ENCODE data around the gene MGAT5.

MGAT5 gene

DNA sequence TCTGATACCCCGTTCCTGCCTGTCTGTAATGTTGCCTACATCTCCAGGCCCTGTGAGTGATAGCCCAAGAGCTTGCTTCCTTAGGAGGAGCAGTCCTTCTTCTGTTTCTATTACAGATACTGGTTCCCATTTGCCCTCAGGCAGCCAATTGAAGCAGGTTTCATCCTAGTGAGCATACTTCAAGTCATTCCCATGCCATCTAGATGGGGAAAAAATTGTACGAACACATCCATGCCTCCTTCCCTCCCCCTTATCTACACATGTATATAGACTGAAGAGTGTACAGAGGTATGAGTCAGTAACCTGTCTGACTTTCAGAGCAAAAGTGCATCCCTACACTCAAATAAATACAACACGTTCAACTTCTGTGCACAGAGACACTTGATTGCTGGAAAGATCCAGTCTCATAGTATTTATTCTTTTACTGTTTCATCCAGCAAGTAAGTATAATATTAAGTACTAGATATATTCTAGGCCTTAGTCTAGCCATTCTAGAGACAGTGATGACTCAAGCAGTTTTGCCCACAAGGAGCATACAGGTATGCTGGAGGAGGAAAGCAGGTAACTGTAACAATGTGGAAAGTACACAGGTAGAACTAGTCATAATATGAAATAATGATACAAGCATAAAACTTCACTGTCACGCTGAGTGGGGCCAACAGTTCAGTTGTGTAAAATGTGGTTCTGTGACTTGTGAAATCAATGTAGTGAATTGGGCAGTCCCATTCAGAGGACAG is 153.4 kb downstream of the MGAT5 start:
- peaks cover 3% of the 10 kb centered on the region for H3K27me3 Mint-ChIP-seq (ENCODE audit: low read depth, poor library complexity)
- H3K4me1 Mint-ChIP-seq: peaks cover 28% of the 10 kb centered on the region
- no peak overlapping the region for H3K27ac Mint-ChIP-seq
- H3K4me3 Mint-ChIP-seq: no peak overlapping the region
- H3K36me3 Mint-ChIP-seq (ENCODE audit: low read depth): peaks cover 20% of the 10 kb centered on the region
- DNase-seq: no peak
- no peaks in the 10 kb centered on the region for H3K9me3 Mint-ChIP-seq
- TF ChIP-seq, protein P1, sequence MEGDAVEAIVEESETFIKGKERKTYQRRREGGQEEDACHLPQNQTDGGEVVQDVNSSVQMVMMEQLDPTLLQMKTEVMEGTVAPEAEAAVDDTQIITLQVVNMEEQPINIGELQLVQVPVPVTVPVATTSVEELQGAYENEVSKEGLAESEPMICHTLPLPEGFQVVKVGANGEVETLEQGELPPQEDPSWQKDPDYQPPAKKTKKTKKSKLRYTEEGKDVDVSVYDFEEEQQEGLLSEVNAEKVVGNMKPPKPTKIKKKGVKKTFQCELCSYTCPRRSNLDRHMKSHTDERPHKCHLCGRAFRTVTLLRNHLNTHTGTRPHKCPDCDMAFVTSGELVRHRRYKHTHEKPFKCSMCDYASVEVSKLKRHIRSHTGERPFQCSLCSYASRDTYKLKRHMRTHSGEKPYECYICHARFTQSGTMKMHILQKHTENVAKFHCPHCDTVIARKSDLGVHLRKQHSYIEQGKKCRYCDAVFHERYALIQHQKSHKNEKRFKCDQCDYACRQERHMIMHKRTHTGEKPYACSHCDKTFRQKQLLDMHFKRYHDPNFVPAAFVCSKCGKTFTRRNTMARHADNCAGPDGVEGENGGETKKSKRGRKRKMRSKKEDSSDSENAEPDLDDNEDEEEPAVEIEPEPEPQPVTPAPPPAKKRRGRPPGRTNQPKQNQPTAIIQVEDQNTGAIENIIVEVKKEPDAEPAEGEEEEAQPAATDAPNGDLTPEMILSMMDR (IDR thresholded peaks at IDR 0.05): no peak

DNA sequence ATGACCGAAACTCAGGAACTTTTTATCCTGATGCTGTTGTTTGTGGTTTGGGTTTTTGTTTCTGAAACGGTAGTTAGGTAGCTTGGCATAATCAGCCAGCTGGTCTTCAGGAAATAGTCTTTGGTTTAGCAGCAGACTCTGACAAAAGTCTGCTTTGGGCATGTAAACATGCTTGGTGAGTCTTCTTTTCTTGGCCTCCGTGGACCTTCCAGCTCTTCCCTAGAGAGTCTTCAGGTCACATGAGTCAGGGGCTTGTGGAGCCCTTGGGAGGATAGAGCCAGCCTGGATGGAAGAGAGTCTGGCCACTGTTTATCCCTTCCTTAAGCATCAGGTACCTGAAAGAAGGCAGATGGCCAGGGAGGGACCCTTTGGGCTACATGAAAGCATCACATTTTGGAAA is 154.5 kb downstream of the MGAT5 start:
- Mint-ChIP-seq H3K9me3 (no peaks in the 10 kb centered on the region), H3K36me3 (ENCODE audit: low read depth) (peaks cover 13% of the 10 kb centered on the region), H3K27me3 (ENCODE audit: low read depth, poor library complexity) (peaks cover 1% of the 10 kb centered on the region), H3K4me3 (no peak overlapping the region), H3K4me1 (peaks cover 31% of the 10 kb centered on the region), H3K27ac (no peak overlapping the region)
- no peak for DNase-seq
- TF ChIP-seq, protein P1 (IDR thresholded peaks at IDR 0.05): no peak

DNA sequence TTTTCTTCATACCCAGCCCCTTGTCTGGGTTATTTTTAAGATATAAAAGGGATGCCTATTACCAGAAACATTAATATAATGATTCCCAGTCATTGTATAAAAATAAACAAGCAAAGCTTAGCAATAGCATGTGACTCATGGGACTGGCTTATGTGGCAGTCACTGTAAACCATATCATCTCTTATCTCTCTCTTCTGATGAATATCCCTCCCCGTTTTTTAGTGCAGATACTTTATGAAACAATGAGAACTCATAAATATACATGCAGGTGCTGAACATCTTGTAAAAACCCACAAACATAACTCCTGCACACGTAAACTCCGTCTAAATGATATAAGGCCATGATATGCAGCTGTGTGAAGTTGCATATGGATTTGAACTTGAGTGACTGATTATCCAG is 154.9 kb downstream of the MGAT5 start:
- H3K27me3 Mint-ChIP-seq (ENCODE audit: low read depth, poor library complexity): no peaks in the 10 kb centered on the region
- no peak overlapping the region for H3K4me3 Mint-ChIP-seq
- peaks cover 9% of the 10 kb centered on the region for H3K36me3 Mint-ChIP-seq (ENCODE audit: low read depth)
- H3K4me1 Mint-ChIP-seq: peaks cover 31% of the 10 kb centered on the region
- H3K9me3 Mint-ChIP-seq: no peaks in the 10 kb centered on the region
- TF ChIP-seq, protein P1 (IDR thresholded peaks at IDR 0.05): no peak
- H3K27ac Mint-ChIP-seq: no peak overlapping the region
- no peak for DNase-seq

DNA sequence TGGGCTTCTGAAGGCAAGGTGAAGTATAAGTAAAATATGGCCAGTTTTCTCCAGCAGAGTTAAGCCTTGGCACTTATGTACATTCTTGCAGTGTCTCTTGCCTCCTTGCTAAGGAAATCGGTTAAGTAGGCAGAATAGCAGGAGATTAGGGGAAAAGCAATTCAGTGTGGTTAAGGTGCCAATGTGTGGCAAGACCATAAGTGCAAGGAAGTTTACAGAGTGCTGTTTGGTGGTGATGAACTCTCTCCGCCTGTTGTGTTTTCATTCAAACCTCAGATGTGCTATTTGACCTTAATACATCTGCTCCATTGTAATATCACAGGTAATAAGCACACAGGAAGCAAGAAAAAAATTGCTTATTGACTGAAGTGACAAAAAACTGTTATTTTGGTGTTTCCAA is 156.1 kb downstream of the MGAT5 start:
- peaks cover 31% of the 10 kb centered on the region for H3K4me1 Mint-ChIP-seq
- no peaks in the 10 kb centered on the region for H3K27me3 Mint-ChIP-seq (ENCODE audit: low read depth, poor library complexity)
- TF ChIP-seq, protein P1 (IDR thresholded peaks at IDR 0.05): no peak
- no peak for DNase-seq
- H3K4me3 Mint-ChIP-seq: no peak overlapping the region
- no peak overlapping the region for H3K27ac Mint-ChIP-seq
- no peaks in the 10 kb centered on the region for H3K36me3 Mint-ChIP-seq (ENCODE audit: low read depth)
- no peaks in the 10 kb centered on the region for H3K9me3 Mint-ChIP-seq

DNA sequence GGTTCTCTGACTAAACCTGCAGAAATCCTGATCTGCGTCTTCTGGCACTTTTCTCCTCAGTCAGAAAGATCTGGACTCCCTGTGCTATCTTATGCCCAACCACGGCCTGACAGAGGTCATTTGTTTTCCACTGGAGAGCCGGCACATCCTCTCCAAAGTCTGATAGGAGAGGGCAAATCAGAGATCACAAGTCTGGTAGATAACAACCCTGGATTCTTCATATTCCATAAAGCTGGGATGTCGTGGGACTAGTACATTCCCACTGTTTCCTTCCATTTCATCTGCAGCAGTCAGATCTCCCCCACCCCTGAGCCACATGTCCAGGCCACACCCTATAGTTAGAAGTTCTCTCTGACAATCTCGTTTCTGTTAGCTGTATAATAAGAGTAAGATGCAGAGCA is 157.0 kb downstream of the MGAT5 start:
- Mint-ChIP-seq H3K36me3 (ENCODE audit: low read depth) (no peaks in the 10 kb centered on the region), H3K27ac (peak overlapping the region; percentile 33), H3K27me3 (ENCODE audit: low read depth, poor library complexity) (no peaks in the 10 kb centered on the region), H3K4me1 (peaks cover 31% of the 10 kb centered on the region), H3K4me3 (no peak overlapping the region), H3K9me3 (no peaks in the 10 kb centered on the region)
- TF ChIP-seq, protein P1 (IDR thresholded peaks at IDR 0.05): no peak
- DNase-seq: no peak

DNA sequence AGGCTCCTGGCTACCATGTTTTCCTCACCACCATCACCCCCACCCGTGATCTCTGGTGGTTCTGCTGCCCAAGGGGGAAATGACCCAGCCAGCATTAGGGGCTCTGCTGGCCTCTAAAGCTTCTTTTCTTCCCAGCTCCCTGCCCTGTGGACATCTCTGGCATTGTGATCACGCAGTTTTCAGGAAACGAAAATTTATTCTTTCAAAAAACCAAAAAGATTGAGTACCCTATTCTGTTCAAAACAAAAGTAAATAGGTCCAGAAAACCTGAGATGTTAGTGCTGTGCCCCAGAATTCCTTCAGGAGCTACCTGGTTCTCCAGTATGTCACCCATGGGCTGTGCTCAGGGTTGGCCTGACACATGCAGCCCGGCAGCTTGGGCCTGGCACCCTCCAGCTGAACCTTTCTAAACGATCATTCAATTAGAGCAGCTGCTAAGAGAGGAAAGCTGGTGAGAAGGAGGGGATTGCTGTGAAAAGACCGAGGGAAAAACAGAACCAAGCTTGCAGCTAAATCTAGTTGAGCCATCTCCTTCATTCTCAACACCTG is 157.5 kb downstream of the MGAT5 start:
- Mint-ChIP-seq H3K27me3 (ENCODE audit: low read depth, poor library complexity) (peaks cover 3% of the 10 kb centered on the region), H3K27ac (peak overlapping the region; percentile 47), H3K4me1 (peaks cover 31% of the 10 kb centered on the region), H3K9me3 (no peaks in the 10 kb centered on the region), H3K36me3 (ENCODE audit: low read depth) (no peaks in the 10 kb centered on the region), H3K4me3 (no peak overlapping the region)
- TF ChIP-seq, protein P1 (IDR thresholded peaks at IDR 0.05): no peak
- DNase-seq: no peak

All from nephron progenitor cell (in vitro differentiated cells).